Astrocyte (in vitro differentiated cells and primary cell): Measurements from ENCODE around the gene MYL6. TPM values are rescaled to one million over a fixed set of nuclear protein-coding genes. Genes with fewer than 3 reads are reported as not detected.

Experiments used
- DNase-seq: peaks from one replicate; pipeline ENCODE4 v3.0.0-alpha.2; 2010; ENCODE audit warnings: low read depth
- FAIRE-seq: peaks from 2 replicates; lab custom pipeline; 2011; peaks lifted over from hg19 to GRCh38; lab: Jason Lieb, UNC
- H2AFZ ChIP-seq: 2 replicates; pipeline ENCODE4 v1.6.0; 2012; ENCODE audit warnings: low read depth, low read length, inconsistent platforms
- H3K27ac ChIP-seq: 2 replicates; pipeline ENCODE4 v1.5.1; 2011; ENCODE audit warnings: low read depth, low read length, inconsistent platforms
- H3K27me3 ChIP-seq: 2 replicates; pipeline ENCODE4 v1.6.0; 2011; ENCODE audit warnings: low read length, inconsistent platforms; ENCODE audit not compliant: insufficient read depth
- H3K36me3 ChIP-seq: 2 replicates; pipeline ENCODE4 v1.5.1; 2011; ENCODE audit warnings: low read length, inconsistent platforms; ENCODE audit not compliant: insufficient read depth
- H3K4me1 ChIP-seq: 2 replicates; pipeline ENCODE4 v1.5.1; 2011; ENCODE audit warnings: low read length, inconsistent platforms; ENCODE audit not compliant: insufficient read depth
- H3K4me2 ChIP-seq: 2 replicates; pipeline ENCODE4 v1.6.0; 2012; ENCODE audit warnings: low read length, inconsistent platforms
- H3K4me3 ChIP-seq: 2 replicates; pipeline ENCODE4 v1.5.1; 2011; ENCODE audit warnings: low read depth, mild to moderate bottlenecking, low read length, inconsistent platforms; ENCODE audit not compliant: insufficient read depth
- H3K79me2 ChIP-seq: 2 replicates; pipeline ENCODE4 v1.6.0; 2012; ENCODE audit warnings: mild to moderate bottlenecking, low read length, inconsistent platforms; ENCODE audit not compliant: insufficient read depth
- H3K9ac ChIP-seq: 2 replicates; pipeline ENCODE4 v1.6.0; 2012; ENCODE audit warnings: mild to moderate bottlenecking, low read length, inconsistent platforms
- H3K9me3 ChIP-seq: 2 replicates; pipeline ENCODE4 v1.5.1; 2012; ENCODE audit warnings: low read depth, mild to moderate bottlenecking, low read length, inconsistent platforms; ENCODE audit not compliant: insufficient read depth
- H4K20me1 ChIP-seq: 2 replicates; pipeline ENCODE4 v1.6.0; 2012; ENCODE audit warnings: low read length, inconsistent platforms; ENCODE audit not compliant: insufficient read depth
- H3K27ac Mint-ChIP-seq: one replicate; pipeline ENCODE4 v1.8.0; 2021; ENCODE audit warnings: mild to moderate bottlenecking, mixed read lengths; ENCODE audit not compliant: unreplicated experiment
- H3K27me3 Mint-ChIP-seq: one replicate; pipeline ENCODE4 v1.8.0; 2021; ENCODE audit warnings: low read depth, mixed read lengths; ENCODE audit not compliant: unreplicated experiment
- H3K36me3 Mint-ChIP-seq: one replicate; pipeline ENCODE4 v1.8.0; 2021; ENCODE audit warnings: low read depth, mixed read lengths; ENCODE audit not compliant: unreplicated experiment
- H3K4me1 Mint-ChIP-seq: one replicate; pipeline ENCODE4 v1.8.0; 2021; ENCODE audit warnings: low read depth, mixed read lengths; ENCODE audit not compliant: unreplicated experiment
- H3K4me3 Mint-ChIP-seq: one replicate; pipeline ENCODE4 v1.8.0; 2021; ENCODE audit warnings: mild to moderate bottlenecking, moderate library complexity, mixed read lengths; ENCODE audit not compliant: unreplicated experiment
- H3K9me3 Mint-ChIP-seq: one replicate; pipeline ENCODE4 v1.8.0; 2021; ENCODE audit warnings: mild to moderate bottlenecking, mixed read lengths; ENCODE audit not compliant: unreplicated experiment
- EZH2 ChIP-seq: IDR thresholded peaks from 2 replicates; pipeline ENCODE4 v1.6.1; 2012; ENCODE audit warnings: mild to moderate bottlenecking, low read length, inconsistent platforms; ENCODE audit not compliant: insufficient read depth
- total RNA-seq: library from RNA; stranded (reverse); gene quantifications from 2 replicates; pipeline ENCODE4 v1.2.1, GENCODE V29; 2021
- TF ChIP-seq, protein P1 (sequence below): IDR thresholded peaks from 2 replicates; pipeline ENCODE4 v1.5.1; 2011; ENCODE audit warnings: low read depth, mild to moderate bottlenecking, inconsistent platforms, low read length, moderate library complexity; ENCODE audit not compliant: insufficient read depth

Gene MYL6
- total RNA-seq, 1 donor from 2014 or later: 2,685 TPM

DNA sequence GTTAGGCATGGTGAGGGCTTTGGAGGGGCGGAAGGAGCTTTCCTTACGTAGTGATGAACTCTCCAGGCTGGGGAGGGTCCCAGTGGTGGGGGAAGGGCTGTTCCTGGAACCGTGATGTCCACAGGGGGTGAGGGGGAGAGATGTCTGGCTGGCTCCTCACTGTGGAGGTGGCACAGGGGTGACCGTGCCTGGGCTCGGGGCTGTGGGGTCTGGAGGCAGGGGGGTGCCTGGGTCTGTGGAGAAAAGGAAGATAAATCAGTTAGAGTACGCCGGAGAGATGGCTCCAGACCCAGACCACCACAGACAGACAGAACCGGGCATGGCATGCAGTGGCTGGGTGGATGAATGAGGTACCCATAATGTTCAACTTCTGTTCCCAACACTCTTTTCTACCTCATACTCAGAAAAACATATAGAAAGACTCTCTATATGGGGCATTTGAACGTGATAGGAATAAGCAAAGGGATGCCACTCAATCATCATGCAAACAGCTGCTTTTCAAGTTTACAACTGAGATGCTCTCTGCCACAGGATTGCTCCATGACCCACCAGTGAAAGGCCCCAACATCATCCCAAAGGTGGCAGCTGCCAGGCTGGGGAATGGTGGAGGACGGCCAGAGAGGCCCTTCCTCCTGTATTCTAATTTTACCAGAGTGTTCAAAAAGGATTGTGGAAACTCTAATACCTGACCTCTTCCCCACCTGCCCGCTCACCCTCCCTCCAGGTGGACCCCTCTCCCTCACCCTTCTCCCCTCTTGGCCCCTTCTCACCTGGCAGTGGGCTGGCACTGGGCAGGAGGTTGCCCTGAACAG is 5.6 kb downstream of the MYL6 start:
- H4K20me1 ChIP-seq: peaks cover 76% of the 10 kb centered on the region
- H3K27ac ChIP-seq: no peak overlapping the region
- H3K36me3 ChIP-seq: peaks cover 50% of the 10 kb centered on the region
- H3K9me3 ChIP-seq: no peaks in the 10 kb centered on the region
- H3K27me3 Mint-ChIP-seq: no peaks in the 10 kb centered on the region
- no peak for FAIRE-seq
- no peak overlapping the region for H2AFZ ChIP-seq
- H3K9me3 Mint-ChIP-seq: no peaks in the 10 kb centered on the region
- H3K4me1 ChIP-seq: peaks cover 23% of the 10 kb centered on the region
- peaks cover 37% of the 10 kb centered on the region for H3K79me2 ChIP-seq
- no peak overlapping the region for H3K4me2 ChIP-seq
- no peak for DNase-seq
- H3K4me3 ChIP-seq: no peak overlapping the region
- no peaks in the 10 kb centered on the region for H3K27me3 ChIP-seq
- H3K4me3 Mint-ChIP-seq: peak overlapping the region; percentile 60
- no peak overlapping the region for H3K9ac ChIP-seq
- H3K4me1 Mint-ChIP-seq: peaks cover 12% of the 10 kb centered on the region
- TF ChIP-seq, protein P1, sequence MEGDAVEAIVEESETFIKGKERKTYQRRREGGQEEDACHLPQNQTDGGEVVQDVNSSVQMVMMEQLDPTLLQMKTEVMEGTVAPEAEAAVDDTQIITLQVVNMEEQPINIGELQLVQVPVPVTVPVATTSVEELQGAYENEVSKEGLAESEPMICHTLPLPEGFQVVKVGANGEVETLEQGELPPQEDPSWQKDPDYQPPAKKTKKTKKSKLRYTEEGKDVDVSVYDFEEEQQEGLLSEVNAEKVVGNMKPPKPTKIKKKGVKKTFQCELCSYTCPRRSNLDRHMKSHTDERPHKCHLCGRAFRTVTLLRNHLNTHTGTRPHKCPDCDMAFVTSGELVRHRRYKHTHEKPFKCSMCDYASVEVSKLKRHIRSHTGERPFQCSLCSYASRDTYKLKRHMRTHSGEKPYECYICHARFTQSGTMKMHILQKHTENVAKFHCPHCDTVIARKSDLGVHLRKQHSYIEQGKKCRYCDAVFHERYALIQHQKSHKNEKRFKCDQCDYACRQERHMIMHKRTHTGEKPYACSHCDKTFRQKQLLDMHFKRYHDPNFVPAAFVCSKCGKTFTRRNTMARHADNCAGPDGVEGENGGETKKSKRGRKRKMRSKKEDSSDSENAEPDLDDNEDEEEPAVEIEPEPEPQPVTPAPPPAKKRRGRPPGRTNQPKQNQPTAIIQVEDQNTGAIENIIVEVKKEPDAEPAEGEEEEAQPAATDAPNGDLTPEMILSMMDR: no peak
- no peak for TF ChIP-seq EZH2
- peak overlapping the region; percentile 53 for H3K27ac Mint-ChIP-seq
- H3K36me3 Mint-ChIP-seq: peaks cover 42% of the 10 kb centered on the region

DNA sequence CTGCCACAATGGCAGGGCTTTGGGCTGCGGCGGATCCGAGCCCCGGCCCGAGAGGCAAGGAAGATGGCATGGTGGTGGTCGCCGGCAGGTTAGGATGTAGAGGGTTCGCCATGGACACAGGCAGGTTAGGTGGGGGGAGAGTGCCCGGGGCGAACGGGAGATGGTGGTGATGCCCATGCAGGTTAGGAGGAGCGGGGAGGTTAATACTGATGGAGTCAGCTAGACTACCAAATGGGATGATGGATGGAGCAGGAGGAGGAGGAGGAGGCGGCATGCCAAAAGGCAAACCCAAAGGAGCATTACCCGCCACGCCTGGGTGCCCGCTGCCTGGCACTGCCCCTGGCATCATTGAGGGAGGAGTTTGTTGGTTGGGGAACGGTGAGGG is 6.2 kb downstream of the MYL6 start:
- no peaks in the 10 kb centered on the region for H3K27me3 ChIP-seq
- H3K36me3 Mint-ChIP-seq: peaks cover 40% of the 10 kb centered on the region
- no peaks in the 10 kb centered on the region for H3K9me3 Mint-ChIP-seq
- no peaks in the 10 kb centered on the region for H3K9me3 ChIP-seq
- no peak overlapping the region for H3K4me3 Mint-ChIP-seq
- H3K79me2 ChIP-seq: peaks cover 31% of the 10 kb centered on the region
- TF ChIP-seq EZH2: no peak
- TF ChIP-seq, protein P1: no peak
- FAIRE-seq (no peak), DNase-seq (no peak)
- no peak overlapping the region for H2AFZ ChIP-seq
- no peaks in the 10 kb centered on the region for H3K27me3 Mint-ChIP-seq
- H3K27ac Mint-ChIP-seq: no peak overlapping the region
- peaks cover 70% of the 10 kb centered on the region for H4K20me1 ChIP-seq
- no peak overlapping the region for H3K27ac ChIP-seq
- no peak overlapping the region for H3K4me2 ChIP-seq
- H3K4me1 ChIP-seq: peaks cover 23% of the 10 kb centered on the region
- H3K4me3 ChIP-seq: no peak overlapping the region
- H3K36me3 ChIP-seq: peaks cover 51% of the 10 kb centered on the region
- no peak overlapping the region for H3K9ac ChIP-seq
- peaks cover 12% of the 10 kb centered on the region for H3K4me1 Mint-ChIP-seq

DNA sequence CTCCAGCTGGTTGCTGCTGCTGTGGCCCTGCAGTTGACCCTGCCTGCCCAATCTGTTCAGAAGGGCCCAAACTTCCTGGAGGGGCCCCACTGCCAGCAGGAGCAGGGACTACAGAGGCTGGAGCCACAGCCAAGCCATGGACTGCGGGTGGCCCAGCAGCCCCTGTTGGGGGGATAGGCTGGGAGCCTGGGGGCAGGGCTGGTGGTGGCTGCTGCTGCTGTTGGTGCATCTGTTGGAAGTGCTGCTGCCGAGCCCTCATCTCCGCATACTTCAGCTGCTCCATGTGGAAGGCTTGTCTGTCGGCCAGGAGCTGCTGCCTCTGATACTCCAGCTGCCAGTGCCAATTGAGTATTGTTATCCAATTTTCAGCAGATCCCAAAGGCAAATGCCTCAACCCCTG is 7.2 kb downstream of the MYL6 start:
- H3K79me2 ChIP-seq: peaks cover 20% of the 10 kb centered on the region
- peaks cover 49% of the 10 kb centered on the region for H3K36me3 ChIP-seq
- H3K36me3 Mint-ChIP-seq: peaks cover 38% of the 10 kb centered on the region
- no peaks in the 10 kb centered on the region for H3K27me3 ChIP-seq
- no peak overlapping the region for H3K4me3 ChIP-seq
- FAIRE-seq (no peak), DNase-seq (no peak)
- peaks cover 59% of the 10 kb centered on the region for H4K20me1 ChIP-seq
- peaks cover 12% of the 10 kb centered on the region for H3K4me1 Mint-ChIP-seq
- H3K4me1 ChIP-seq: peaks cover 16% of the 10 kb centered on the region
- no peaks in the 10 kb centered on the region for H3K9me3 Mint-ChIP-seq
- H3K27ac ChIP-seq: no peak overlapping the region
- no peak overlapping the region for H3K4me2 ChIP-seq
- H3K27me3 Mint-ChIP-seq: no peaks in the 10 kb centered on the region
- H2AFZ ChIP-seq: no peak overlapping the region
- TF ChIP-seq EZH2: no peak
- TF ChIP-seq, protein P1: no peak
- no peaks in the 10 kb centered on the region for H3K9me3 ChIP-seq
- H3K4me3 Mint-ChIP-seq: no peak overlapping the region
- H3K9ac ChIP-seq: no peak overlapping the region
- H3K27ac Mint-ChIP-seq: no peak overlapping the region
